ENCODE data around the gene FTSJ1. TPM values are rescaled to one million over a fixed set of nuclear protein-coding genes. Genes with fewer than 3 reads are reported as not detected.
"Not testable (repeated sequence)": the region's sequence is repeated elsewhere in the genome, so short reads cannot be mapped to it uniquely, and the experiment has no call there.

The FTSJ1 gene
- polyA plus RNA-seq (2013, experiment 1 of 2; ENCODE audit: insufficient read length) = 67.2 TPM
- 61.5 TPM for polyA plus RNA-seq (2013, experiment 2 of 2; ENCODE audit: insufficient read length)

- DNase-seq = peak; percentile 93
These were observed at the start of gene FTSJ1 for GRCh38 chrX:48475774-48476577. TSS of gene FTSJ1 (plus strand) at chrX:48476199. CDS start at chrX:48478048, 1,849 bp downstream.

- DNase-seq = not testable (repeated sequence)
These were observed 48.8 kb upstream of the FTSJ1 start for GRCh38 chrX:48427027-48427716.

GRCh38 chrX:48429606-48430005, 46.4 kb upstream of the FTSJ1 start:
- not testable (repeated sequence) for DNase-seq

- not testable (repeated sequence) for DNase-seq
These were observed 45.8 kb upstream of the FTSJ1 start for GRCh38 chrX:48430166-48430565.

GRCh38 chrX:48433713-48434112, 42.3 kb upstream of the FTSJ1 start:
- DNase-seq = not testable (repeated sequence)

GRCh38 chrX:48447201-48447600, 28.8 kb upstream of the FTSJ1 start:
- not testable (repeated sequence) for DNase-seq

GRCh38 chrX:48450076-48450475, 25.9 kb upstream of the FTSJ1 start:
- no peak for DNase-seq

GRCh38 chrX:48451708-48452107, 24.3 kb upstream of the FTSJ1 start:
- no peak for DNase-seq

GRCh38 chrX:48456628-48457331, 19.2 kb upstream of the FTSJ1 start:
- DNase-seq = no peak

GRCh38 chrX:48458711-48459110, 17.3 kb upstream of the FTSJ1 start:
- DNase-seq = no peak

GRCh38 chrX:48459483-48459882, 16.5 kb upstream of the FTSJ1 start:
- no peak for DNase-seq

GRCh38 chrX:48460031-48460430, 16.0 kb upstream of the FTSJ1 start:
- no peak for DNase-seq

GRCh38 chrX:48460606-48461005, 15.4 kb upstream of the FTSJ1 start:
- no peak for DNase-seq

GRCh38 chrX:48461830-48462229, 14.2 kb upstream of the FTSJ1 start:
- no peak for DNase-seq

- DNase-seq = peak; percentile 94
These were observed 10.6 kb upstream of the FTSJ1 start for GRCh38 chrX:48465336-48465933.

GRCh38 chrX:48466696-48467095, 9.3 kb upstream of the FTSJ1 start:
- no peak for DNase-seq

GRCh38 chrX:48467281-48467761, 8.7 kb upstream of the FTSJ1 start:
- no peak for DNase-seq

GRCh38 chrX:48468247-48468671, 7.7 kb upstream of the FTSJ1 start:
- DNase-seq = no peak

- no peak for DNase-seq
These were observed 7.0 kb upstream of the FTSJ1 start for GRCh38 chrX:48468693-48469691.

GRCh38 chrX:48470110-48470832, 5.7 kb upstream of the FTSJ1 start, which contains the start of gene SLC38A5:
TSS of gene SLC38A5 (minus strand) at chrX:48470260. CDS start at chrX:48467924, 2,336 bp downstream.
- DNase-seq = no peak

GRCh38 chrX:48470833-48471118, 5.2 kb upstream of the FTSJ1 start:
- no peak for DNase-seq

All from fibroblast of skin of abdomen (primary cell).